Measurements from ENCODE around the gene CNST.
"Not testable (repeated sequence)": the region's sequence is repeated elsewhere in the genome, so short reads cannot be mapped to it uniquely, and the experiment has no call there.

The CNST gene

GRCh38 chr1:246681900-246682895, 115.9 kb downstream of the CNST start:
- no peak for DNase-seq

- DNase-seq = no peak
Measured at GRCh38 chr1:246683521-246683920, 117.3 kb downstream of the CNST start.

GRCh38 chr1:246687002-246687401, 120.7 kb downstream of the CNST start:
- DNase-seq = no peak

- peak; percentile 12 for DNase-seq
Measured at GRCh38 chr1:246689409-246690008, 123.3 kb downstream of the CNST start.

GRCh38 chr1:246690100-246690499, 123.8 kb downstream of the CNST start:
- DNase-seq = no peak

- DNase-seq = no peak
Measured at GRCh38 chr1:246691622-246692495, 125.6 kb downstream of the CNST start.

- not testable (repeated sequence) for DNase-seq
Measured at GRCh38 chr1:246694213-246694895, 128.1 kb downstream of the CNST start.

GRCh38 chr1:246695136-246695535, 128.9 kb downstream of the CNST start:
- DNase-seq = no peak

- no peak for DNase-seq
Measured at GRCh38 chr1:246695666-246696065, 129.4 kb downstream of the CNST start.

GRCh38 chr1:246698466-246699094, 132.3 kb downstream of the CNST start:
- DNase-seq = no peak

- peak; percentile 72 for DNase-seq
Measured at GRCh38 chr1:246699095-246699735, 133.0 kb downstream of the CNST start.

GRCh38 chr1:246703581-246703980, 137.3 kb downstream of the CNST start:
- no peak for DNase-seq

GRCh38 chr1:246705368-246705767, 139.1 kb downstream of the CNST start:
- no peak for DNase-seq

- DNase-seq = no peak
Measured at GRCh38 chr1:246708166-246708565, 141.9 kb downstream of the CNST start.

- no peak for DNase-seq
Measured at GRCh38 chr1:246709196-246709595, 142.9 kb downstream of the CNST start.

- no peak for DNase-seq
Measured at GRCh38 chr1:246709835-246710234, 143.6 kb downstream of the CNST start.

- DNase-seq = no peak
Measured at GRCh38 chr1:246711548-246712003, 145.3 kb downstream of the CNST start.

GRCh38 chr1:246712428-246712827, 146.2 kb downstream of the CNST start:
- DNase-seq = not testable (repeated sequence)

Measured in stimulated activated CD4-positive, alpha-beta T cell treated with anti-CD3 and anti-CD28 coated beads, Interleukin-12 subunit alpha, Interleukin-12 subunit beta, amount 100 ng/mL, for 4 hours (primary cell).